CD14-positive monocyte (primary cell): ENCODE measurements around the gene C2orf76. TPM values are rescaled to one million over a fixed set of nuclear protein-coding genes. Genes with fewer than 3 reads are reported as not detected.

Experiments
- DNase-seq, 3 donors: peaks; one replicate each; pipeline ENCODE4 v3.0.0-alpha.2; 2011 to 2022
- H2AFZ ChIP-seq: 2 replicates; pipeline ENCODE4 v1.6.0; 2012; ENCODE audit warnings: mild to moderate bottlenecking, low read depth, low read length, inconsistent platforms; ENCODE audit not compliant: insufficient read depth, poor library complexity, severe bottlenecking
- H3K27ac ChIP-seq, 2 donors: 1 replicate in 1 of 2; 2 replicates in 1 of 2; pipeline ENCODE4 v1.5.1; 2012 to 2013; ENCODE audit warnings: low read length in 2 of 2, control low read depth in 1 of 2, inconsistent platforms in 1 of 2, low read depth in 1 of 2, mild to moderate bottlenecking in 1 of 2
- H3K27me3 ChIP-seq, 2 donors: one replicate each; pipeline versions ENCODE4 v1.6.0 to v1.6.1; 2011 to 2013; ENCODE audit warnings: low read length in 2 of 2; ENCODE audit not compliant: control insufficient read depth in 2 of 2, insufficient read depth in 2 of 2
- H3K36me3 ChIP-seq, 2 donors: replicated peaks in 1 of 2; 1 replicate in 1 of 2; 2 replicates in 1 of 2; pipeline versions ENCODE4 v1.5.1 to v1.6.1; 2012 to 2013; ENCODE audit warnings: low read length in 2 of 2, control low read depth in 1 of 2, inconsistent platforms in 1 of 2, mild to moderate bottlenecking in 1 of 2; ENCODE audit not compliant: insufficient read depth in 2 of 2, control insufficient read depth in 1 of 2
- H3K4me1 ChIP-seq, 2 donors: 1 replicate in 1 of 2; 2 replicates in 1 of 2; pipeline versions ENCODE4 v1.5.1 to v1.6.1; 2012 to 2013; ENCODE audit warnings: low read length in 2 of 2, control low read depth in 1 of 2, inconsistent platforms in 1 of 2, mild to moderate bottlenecking in 1 of 2, moderate library complexity in 1 of 2; ENCODE audit not compliant: insufficient read depth in 2 of 2, control insufficient read depth in 1 of 2
- H3K4me2 ChIP-seq: replicated peaks from 2 replicates; pipeline ENCODE3; 2012; ENCODE audit warnings: low read length, moderate library complexity, mild to moderate bottlenecking; ENCODE audit not compliant: poor library complexity, severe bottlenecking; ENCODE audit errors: extremely low read depth
- H3K4me3 ChIP-seq, 3 experiments: fragments of 200-600 bp in 1 of 3; sonication (generic) in 1 of 3; replicated peaks in 1 of 3; 1 replicate in 2 of 3; 2 replicates in 1 of 3; pipeline ENCODE4 v1.5.1; 2011 to 2013; ENCODE audit warnings: low read length in 3 of 3, mild to moderate bottlenecking in 3 of 3, control low read depth in 2 of 3, low read depth in 2 of 3, inconsistent platforms in 1 of 3, moderate library complexity in 1 of 3
- H3K79me2 ChIP-seq: 2 replicates; pipeline ENCODE4 v1.6.0; 2012; ENCODE audit warnings: mild to moderate bottlenecking, control low read depth, inconsistent platforms, low read length, moderate library complexity; ENCODE audit not compliant: insufficient read depth
- H3K9ac ChIP-seq: 2 replicates; pipeline ENCODE4 v1.6.0; 2017; ENCODE audit warnings: low read length, mild to moderate bottlenecking; ENCODE audit not compliant: insufficient read depth, poor library complexity, severe bottlenecking
- H3K9me3 ChIP-seq, 2 donors: replicated peaks in 1 of 2; 1 replicate in 1 of 2; 2 replicates in 1 of 2; pipeline versions ENCODE4 v1.5.1 to v1.6.1; 2012 to 2013; ENCODE audit warnings: low read length in 2 of 2, control low read depth in 1 of 2; ENCODE audit not compliant: control insufficient read depth in 1 of 2, insufficient read depth in 1 of 2
- H4K20me1 ChIP-seq: 2 replicates; pipeline ENCODE4 v1.6.0; 2012; ENCODE audit warnings: mild to moderate bottlenecking, low read length, control low read depth, moderate library complexity; ENCODE audit not compliant: insufficient read depth
- H3K27ac Mint-ChIP-seq, 7 donors: one replicate each; pipeline ENCODE4 v1.8.0; 2020; ENCODE audit warnings: mild to moderate bottlenecking in 7 of 7, mixed read lengths in 7 of 7, moderate library complexity in 6 of 7, inconsistent platforms in 2 of 7
- H3K27me3 Mint-ChIP-seq, 3 donors: one replicate each; pipeline ENCODE4 v1.8.0; 2021 to 2022; ENCODE audit warnings: low read depth in 3 of 3, mild to moderate bottlenecking in 3 of 3, mixed read lengths in 3 of 3, moderate library complexity in 3 of 3, inconsistent platforms in 1 of 3
- H3K36me3 Mint-ChIP-seq, 2 donors: one replicate each; pipeline ENCODE4 v1.8.0; 2020; ENCODE audit warnings: mixed read lengths in 2 of 2, inconsistent platforms in 1 of 2, mild to moderate bottlenecking in 1 of 2
- H3K4me1 Mint-ChIP-seq: one replicate; pipeline ENCODE4 v1.8.0; 2020; ENCODE audit warnings: mild to moderate bottlenecking, mixed read lengths
- H3K4me3 Mint-ChIP-seq, 2 donors: one replicate each; pipeline ENCODE4 v1.8.0; 2020; ENCODE audit warnings: mild to moderate bottlenecking in 2 of 2, mixed read lengths in 2 of 2, moderate library complexity in 1 of 2
- H3K9me3 Mint-ChIP-seq, 7 donors: one replicate each; pipeline ENCODE4 v1.8.0; 2020 to 2022; ENCODE audit warnings: mixed read lengths in 7 of 7, mild to moderate bottlenecking in 6 of 7, moderate library complexity in 6 of 7, inconsistent platforms in 2 of 7
- WGBS: methylation state at CpG from one replicate; pipeline ENCODE4 v1.1.5; 2013; ENCODE audit warnings: missing lambda C conversion rate; ENCODE audit not compliant: insufficient coverage; 5-methylcytosine and 5-hydroxymethylcytosine counted together
- intact Hi-C, 2 donors: fragments of 100-400 bp; cut with micrococcal nuclease; formaldehyde crosslinking; loops; one replicate each; pipeline versions ENCODE4 v1.15.0 to v1.15.1; 2023
- polyA plus RNA-seq, 3 donors: library from polyadenylated mRNA; depleted of rRNA in 1 of 3; unstranded in 2 of 3; stranded (reverse) in 1 of 3; fragments of 300-500 nt in 2 of 3; fragments of >200 nt in 1 of 3; fragmentation: Illumina TruSeq in 2 of 3; gene quantifications; 1 replicate in 2 of 3; 2 replicates in 1 of 3; pipeline ENCODE4 v1.2.3, GENCODE V29; 2012 to 2021
- TF ChIP-seq, protein P1 (sequence below): fragments of 200-600 bp; IDR thresholded peaks from one replicate; pipeline ENCODE4 v1.8.0; 2022; ENCODE audit warnings: antibody characterized with exemption, mild to moderate bottlenecking

Gene C2orf76
- polyA plus RNA-seq, 3 donors, result 9.7 to 32.5 (median 31.0) TPM

DNA sequence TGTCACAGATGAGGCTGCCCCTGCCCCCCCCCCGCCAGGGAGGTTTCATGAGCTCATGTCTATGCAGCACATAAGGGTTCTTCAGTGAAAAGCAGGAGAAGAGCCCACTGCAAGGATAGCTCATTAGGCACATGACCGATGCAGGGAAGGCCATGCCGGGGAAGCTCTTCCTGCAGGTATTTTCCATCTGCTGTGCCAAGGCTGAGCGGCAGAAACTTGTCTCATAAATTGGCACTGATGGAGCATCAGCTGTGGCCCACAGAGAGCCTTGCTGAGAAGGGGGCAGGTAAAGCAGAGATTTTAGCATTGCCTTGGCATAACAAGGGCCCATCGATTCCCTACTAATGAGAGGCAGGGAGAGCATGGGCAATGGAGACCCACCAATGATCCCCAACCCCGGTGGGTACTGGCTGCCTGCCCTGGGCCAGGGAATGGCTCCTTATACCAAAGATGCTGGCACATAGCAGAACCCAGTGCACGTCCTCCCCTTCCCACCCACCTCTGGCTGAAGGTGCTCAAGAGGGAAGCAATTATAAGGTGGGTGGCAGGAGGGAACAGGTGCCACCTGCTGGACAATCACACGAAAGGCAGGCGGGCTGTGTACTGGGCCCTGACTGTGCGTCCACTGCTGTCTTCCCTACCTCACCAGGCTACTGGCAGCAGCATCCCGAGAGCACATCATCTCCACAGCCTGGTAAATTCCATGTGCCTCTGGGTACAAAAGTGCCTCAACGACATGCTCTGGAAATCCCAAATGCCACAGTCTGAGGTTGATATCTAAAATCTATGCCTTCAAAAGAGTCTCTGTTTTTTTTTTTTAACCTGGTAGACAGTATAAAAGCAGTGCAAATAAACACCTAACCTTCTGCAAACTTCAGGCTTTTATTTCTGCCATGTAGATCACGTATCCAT lies 101.6 kb downstream of the C2orf76 start:
- H3K9me3 Mint-ChIP-seq, result peaks cover 0 to 5% (median 2%) of the 10 kb centered on the region in 7 donors

DNA sequence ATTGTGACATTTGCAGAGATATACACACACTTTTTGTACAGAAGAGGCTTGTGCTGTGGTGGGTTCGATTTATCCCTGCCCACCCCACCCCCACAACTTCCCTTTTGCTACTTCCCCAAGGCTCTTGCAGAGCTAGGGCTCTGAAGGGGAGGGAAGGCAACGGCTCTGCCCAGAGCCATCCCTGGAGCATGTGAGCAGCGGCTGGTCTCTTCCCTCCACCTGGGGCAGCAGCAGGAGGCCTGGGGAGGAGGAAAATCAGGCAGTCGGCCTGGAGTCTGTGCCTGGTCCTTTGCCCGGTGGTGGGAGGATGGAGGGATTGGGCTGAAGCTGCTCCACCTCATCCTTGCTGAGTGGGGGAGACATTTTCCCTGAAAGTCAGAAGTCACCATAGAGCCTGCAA lies 103.0 kb downstream of the C2orf76 start:
- H3K27ac Mint-ChIP-seq, result no peak overlapping the region

More for the DNA sequence above, 101.6 kb downstream of the C2orf76 start:
- Mint-ChIP-seq H3K27me3 (peaks cover 0 to 5% (median 4%) of the 10 kb centered on the region in 3 donors), H3K4me3 (no peak overlapping the region), H3K36me3 (peaks cover 11 to 17% of the 10 kb centered on the region in 2 donors), H3K4me1 (peaks cover 29% of the 10 kb centered on the region), H3K27ac (no peak overlapping the region)
- Histone ChIP-seq H4K20me1 (no peaks in the 10 kb centered on the region), H3K27ac (no peak overlapping the region), H3K9ac (no peak overlapping the region), H3K79me2 (no peaks in the 10 kb centered on the region), H3K36me3 (peaks cover 0 to 8% of the 10 kb centered on the region in 2 donors), H3K4me3 (no peak overlapping the region), H3K4me2 (no peak overlapping the region), H3K9me3 (no peaks in the 10 kb centered on the region), H3K4me1 (peaks cover 25 to 30% of the 10 kb centered on the region in 2 donors), H3K27me3 (no peaks in the 10 kb centered on the region), H2AFZ (no peak overlapping the region)
- intact Hi-C loops, result no loop called here
- peak; percentile 29 to 46 (median 39) for DNase-seq
- WGBS, result 70% methylated on average over 12 of the region's 13 CpGs
- TF ChIP-seq, protein P1, sequence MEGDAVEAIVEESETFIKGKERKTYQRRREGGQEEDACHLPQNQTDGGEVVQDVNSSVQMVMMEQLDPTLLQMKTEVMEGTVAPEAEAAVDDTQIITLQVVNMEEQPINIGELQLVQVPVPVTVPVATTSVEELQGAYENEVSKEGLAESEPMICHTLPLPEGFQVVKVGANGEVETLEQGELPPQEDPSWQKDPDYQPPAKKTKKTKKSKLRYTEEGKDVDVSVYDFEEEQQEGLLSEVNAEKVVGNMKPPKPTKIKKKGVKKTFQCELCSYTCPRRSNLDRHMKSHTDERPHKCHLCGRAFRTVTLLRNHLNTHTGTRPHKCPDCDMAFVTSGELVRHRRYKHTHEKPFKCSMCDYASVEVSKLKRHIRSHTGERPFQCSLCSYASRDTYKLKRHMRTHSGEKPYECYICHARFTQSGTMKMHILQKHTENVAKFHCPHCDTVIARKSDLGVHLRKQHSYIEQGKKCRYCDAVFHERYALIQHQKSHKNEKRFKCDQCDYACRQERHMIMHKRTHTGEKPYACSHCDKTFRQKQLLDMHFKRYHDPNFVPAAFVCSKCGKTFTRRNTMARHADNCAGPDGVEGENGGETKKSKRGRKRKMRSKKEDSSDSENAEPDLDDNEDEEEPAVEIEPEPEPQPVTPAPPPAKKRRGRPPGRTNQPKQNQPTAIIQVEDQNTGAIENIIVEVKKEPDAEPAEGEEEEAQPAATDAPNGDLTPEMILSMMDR, result peak; percentile 86

More for the DNA sequence above, 103.0 kb downstream of the C2orf76 start:
- Histone ChIP-seq H3K27me3 (no peaks in the 10 kb centered on the region), H3K4me3 (no peak overlapping the region), H3K9me3 (no peaks in the 10 kb centered on the region), H3K36me3 (peaks cover 0 to 14% of the 10 kb centered on the region in 2 donors), H3K4me2 (peak overlapping the region; percentile 48), H3K27ac (peak overlapping the region; percentile 7 to 11), H2AFZ (peak overlapping the region; percentile 33), H4K20me1 (no peaks in the 10 kb centered on the region), H3K79me2 (no peaks in the 10 kb centered on the region), H3K9ac (no peak overlapping the region), H3K4me1 (peaks cover 25 to 30% of the 10 kb centered on the region in 2 donors)
- WGBS, result 0% methylated on average over 2 of the region's 5 CpGs
- peak overlapping the region in 1 of 2 donors; percentile 33 for H3K4me3 Mint-ChIP-seq
- intact Hi-C loops, result no loop called here
- peaks cover 7 to 17% of the 10 kb centered on the region in 2 donors for H3K36me3 Mint-ChIP-seq
- DNase-seq, result peak; percentile 31 to 42 (median 34)
- peaks cover 29% of the 10 kb centered on the region for H3K4me1 Mint-ChIP-seq
- H3K27me3 Mint-ChIP-seq, result peaks cover 0 to 5% (median 2%) of the 10 kb centered on the region in 3 donors
- TF ChIP-seq, protein P1, result no peak
- peaks cover 0 to under 1% (median 0%) of the 10 kb centered on the region in 7 donors for H3K9me3 Mint-ChIP-seq
